K562 (cell line): ENCODE measurements around the gene PRR19. TPM values are rescaled to one million over a fixed set of nuclear protein-coding genes. Genes with fewer than 3 reads are reported as not detected.

Experiments
- ASH1L ChIP-seq: fragments of 450-650 bp; IDR thresholded peaks from 2 replicates; pipeline ENCODE4 v1.6.1; 2018; ENCODE audit warnings: borderline replicate concordance, mild to moderate bottlenecking, low read depth; ENCODE audit not compliant: partially characterized antibody
- CTBP1 ChIP-seq: fragments of 450-650 bp; IDR thresholded peaks from 2 replicates; pipeline ENCODE4 v1.6.1; 2016; ENCODE audit warnings: borderline replicate concordance
- ELF4 ChIP-seq: fragments of 450-650 bp; formaldehyde crosslinking; IDR thresholded peaks from 2 replicates; pipeline ENCODE4 v1.4.0; 2022; ENCODE audit warnings: missing genetic modification characterization
- EP400 ChIP-seq: fragments of 450-650 bp; IDR thresholded peaks from 2 replicates; pipeline ENCODE4 v1.6.1; 2017; ENCODE audit warnings: antibody characterized with exemption, mild to moderate bottlenecking, moderate library complexity
- HDAC1 ChIP-seq, 2 experiments: fragments of 450-650 bp; IDR thresholded peaks; 2 replicates each; pipeline ENCODE4 v1.6.1; 2016 to 2017; ENCODE audit warnings: inconsistent platforms in 1 of 2, mild to moderate bottlenecking in 1 of 2, moderate library complexity in 1 of 2
- KLF10 ChIP-seq: fragments of 250-450 bp; sonication (Bioruptor Pico); IDR thresholded peaks from 2 replicates; pipeline ENCODE4 v1.6.1; 2021; ENCODE audit warnings: matching md5 sums
- LARP7 ChIP-seq: fragments of 450-650 bp; IDR thresholded peaks from 2 replicates; pipeline ENCODE4 v1.6.1; 2016
- MAZ ChIP-seq, 2 experiments: fragments of 450-650 bp in 1 of 2; sonication (generic) in 1 of 2; formaldehyde crosslinking; IDR thresholded peaks in 1 of 2; conservative IDR thresholded peaks in 1 of 2; 2 replicates each; pipeline versions ENCODE4 v1.4.0 to v1.5.0; 2020; ENCODE audit warnings: mild to moderate bottlenecking in 1 of 2, missing genetic modification reagents in 1 of 2
- NFIC ChIP-seq: fragments of 450-650 bp; IDR thresholded peaks from 2 replicates; pipeline ENCODE4 v1.6.1; 2017; ENCODE audit warnings: mild to moderate bottlenecking, inconsistent platforms
- NRF1 ChIP-seq, 2 experiments: fragments of 450-650 bp; IDR thresholded peaks in 1 of 2; conservative IDR thresholded peaks in 1 of 2; 2 replicates each; pipeline ENCODE4 v1.6.1; 2014; ENCODE audit warnings: mild to moderate bottlenecking in 2 of 2
- RBBP5 ChIP-seq: fragments of 200-600 bp; sonication (generic); IDR thresholded peaks from 2 replicates; pipeline ENCODE4 v1.6.1; 2012; ENCODE audit warnings: borderline replicate concordance, mild to moderate bottlenecking, low read length, control low read depth, inconsistent platforms; ENCODE audit not compliant: insufficient read depth, poor library complexity, severe bottlenecking
- RBFOX2 ChIP-seq: fragments of 200-400 bp; formaldehyde crosslinking; IDR thresholded peaks from 2 replicates; pipeline ENCODE4 v1.6.1; 2017; ENCODE audit warnings: low read depth, mild to moderate bottlenecking, low read length, moderate library complexity
- RFX1 ChIP-seq: fragments of 450-650 bp; IDR thresholded peaks from 2 replicates; pipeline ENCODE4 v1.6.1; 2016; ENCODE audit warnings: mild to moderate bottlenecking, moderate library complexity
- ZBTB40 ChIP-seq, 2 experiments: fragments of 450-650 bp in 1 of 2; sonication (generic) in 1 of 2; formaldehyde crosslinking in 1 of 2; IDR thresholded peaks; 2 replicates each; pipeline versions ENCODE4 v1.7.1 to v1.9.0; 2016 to 2022; ENCODE audit warnings: inconsistent platforms in 1 of 2, mild to moderate bottlenecking in 1 of 2, missing genetic modification reagents in 1 of 2
- ZBTB43 ChIP-seq: sonication (generic); formaldehyde crosslinking; IDR thresholded peaks from 2 replicates; pipeline ENCODE4 v1.8.0; 2023; ENCODE audit warnings: mild to moderate bottlenecking, missing genetic modification reagents
- ZEB2 ChIP-seq: fragments of 450-650 bp; IDR thresholded peaks from 2 replicates; pipeline ENCODE4 v1.6.1; 2016
- ZNF12 ChIP-seq: sonication (generic); formaldehyde crosslinking; IDR thresholded peaks from 2 replicates; pipeline ENCODE4 v1.4.0; 2020; ENCODE audit warnings: mild to moderate bottlenecking, missing genetic modification reagents
- polyA plus RNA-seq, 8 experiments: library from polyadenylated mRNA; depleted of rRNA in 4 of 8; stranded (reverse) in 5 of 8; unstranded in 3 of 8; fragments of >200 nt; fragmentation: Nextera tagmentation in 2 of 8; fragmentation: Illumina TruSeq in 1 of 8; extraction: Ambion mirVana in 2 of 8; extraction: Trizol in 1 of 8; gene quantifications; 2 replicates each; pipeline versions ENCODE4 v1.2.1 to v1.2.3, GENCODE V29; 2011 to 2014; ENCODE audit warnings: inconsistent platforms in 1 of 8, missing spikeins in 1 of 8
- total RNA-seq, 7 experiments: library from RNA; depleted of rRNA in 6 of 7; stranded (reverse); fragments of >200 nt in 6 of 7; fragmentation: Illumina TruSeq in 2 of 7; extraction: Trizol in 2 of 7; gene quantifications; 2 replicates each; pipeline versions ENCODE4 v1.2.1 to v1.2.3, GENCODE V29; 2011 to 2021; ENCODE audit warnings: low replicate concordance in 1 of 7

Gene PRR19
- total and polyA plus RNA-seq, 9 of the 15 experiments (the other 6 are each of a cell fraction or from before 2014, with no cell fraction given): 0.10 to 1.6 (median 0.54) TPM

DNA sequence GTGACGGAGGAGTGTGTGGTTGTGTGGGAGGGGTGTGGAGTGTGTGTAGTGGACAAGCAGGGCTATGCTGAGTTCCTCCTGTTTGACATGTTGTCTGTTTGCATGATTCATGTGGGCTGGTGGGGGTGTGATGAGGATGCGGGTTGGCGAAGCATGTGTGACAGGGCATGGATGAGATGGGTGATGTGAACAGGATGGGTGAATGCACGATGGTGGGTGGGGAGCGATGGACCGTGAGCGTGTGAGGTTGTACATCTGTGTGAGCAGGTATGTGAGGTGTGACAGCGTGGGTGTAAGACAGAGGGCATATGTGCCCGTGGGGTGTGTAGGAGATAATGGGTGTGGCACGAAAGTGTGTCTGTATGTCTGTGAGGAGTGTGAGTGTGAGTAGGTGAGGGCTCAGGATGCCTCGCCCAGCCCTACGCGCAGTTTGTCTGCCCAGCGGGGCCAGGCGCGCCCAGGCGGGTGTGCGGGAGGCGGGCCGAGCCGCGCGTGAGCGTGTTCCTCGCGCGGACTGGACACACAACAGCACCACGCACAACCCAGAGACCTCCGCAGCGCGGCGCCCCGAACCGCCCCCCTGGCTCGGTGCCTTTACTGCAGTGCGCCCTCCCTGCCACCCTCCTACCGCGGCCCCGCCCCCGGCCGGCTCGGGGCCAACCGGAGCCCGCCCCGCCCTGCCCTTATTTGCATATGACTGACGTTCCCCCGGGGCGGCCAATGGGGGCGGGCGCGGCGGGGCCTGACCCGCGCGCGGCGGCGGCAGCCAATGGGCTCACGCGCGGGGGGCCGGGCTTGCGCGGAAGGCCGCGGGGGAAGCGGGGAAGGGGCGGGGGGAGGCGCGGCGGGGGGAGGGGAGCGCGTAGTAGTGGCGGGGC lies 18.5 kb upstream of the PRR19 start (continued):
- TF ChIP-seq KLF10 (no peak), RBFOX2 (peak; percentile 71), ZEB2 (0 out of 2 replicates have a peak, but pooled peaks have one; percentile 29), LARP7 (peak; percentile 62; the same call in 1 of the 2 replicates), ZBTB40 (IDR thresholded peaks at IDR 0.05) (peak; percentile 54; the same call in 1 of the 2 replicates), ZBTB40 (CRISPR knock-in tag; IDR thresholded peaks at IDR 0.05) (no peak), EP400 (peak; percentile 24; the same call in 1 of the 2 replicates), NRF1 (conservative IDR thresholded peaks at IDR 0.05 in 1 of 2, IDR thresholded peaks at IDR 0.05 in 1 of 2) (0 out of 4 replicates have a peak, but pooled peaks have one; percentile 9 to 13), NFIC (peak; percentile 72), ZBTB43 (CRISPR knock-in tag) (0 out of 2 replicates have a peak, but pooled peaks have one; percentile 61), MAZ (CRISPR knock-in tag; conservative IDR thresholded peaks at IDR 0.05 in 1 of 2, IDR thresholded peaks at IDR 0.05 in 1 of 2) (peak; percentile 28 to 52), ELF4 (CRISPR knock-in tag) (0 out of 2 replicates have a peak, but pooled peaks have one; percentile 39), RBBP5 (peak; percentile 63), CTBP1 (peak; percentile 56; the same call in 1 of the 2 replicates), HDAC1 (IDR thresholded peaks at IDR 0.05) (peak in 1 of 2 experiments; percentile 91; a peak in 2 of 4 replicates), RFX1 (no peak), ZNF12 (CRISPR knock-in tag) (no peak), ASH1L (no peak)
